Fibroblast of pulmonary artery (primary cell): ENCODE results near the gene FAIM2.

ENCODE experiments used
- DNase-seq: peaks from one replicate; pipeline ENCODE4 v3.0.0-alpha.2; 2010; ENCODE audit warnings: low read depth
- H3K4me3 ChIP-seq: replicated peaks from 2 replicates; pipeline ENCODE4 v1.5.1; 2011; ENCODE audit warnings: low read depth, mild to moderate bottlenecking, control low read depth, low read length, moderate library complexity
- CTCF ChIP-seq: IDR thresholded peaks from 2 replicates; pipeline ENCODE4 v1.5.1; 2011; ENCODE audit warnings: mild to moderate bottlenecking, control low read depth, low read length, inconsistent platforms; ENCODE audit errors: missing control alignments

Gene FAIM2

GRCh38 chr12:49909826-49910225, 6.1 kb upstream of the FAIM2 start:
- H3K4me3 ChIP-seq, result no peak overlapping the region
- TF ChIP-seq CTCF, result no peak
- DNase-seq, result peak; percentile 66

- no peak for TF ChIP-seq CTCF
- DNase-seq, result no peak
- H3K4me3 ChIP-seq, result no peak overlapping the region
These were observed 5.7 kb upstream of the FAIM2 start for GRCh38 chr12:49909356-49909755.

GRCh38 chr12:49907352-49907751, 3.7 kb upstream of the FAIM2 start:
- DNase-seq, result no peak

GRCh38 chr12:49905718-49906314, 2.1 kb upstream of the FAIM2 start:
- H3K4me3 ChIP-seq, result no peak overlapping the region
- TF ChIP-seq CTCF, result no peak
- no peak for DNase-seq

More at GRCh38 chr12:49907352-49907751, 3.7 kb upstream of the FAIM2 start:
- H3K4me3 ChIP-seq, result no peak overlapping the region
- TF ChIP-seq CTCF, result no peak

GRCh38 chr12:49904601-49905000, 901 bp upstream of the FAIM2 start:
- H3K4me3 ChIP-seq, result no peak overlapping the region
- TF ChIP-seq CTCF, result no peak
- DNase-seq, result no peak

GRCh38 chr12:49903351-49903699, 375 bp downstream of the FAIM2 start:
- no peak for TF ChIP-seq CTCF
- H3K4me3 ChIP-seq, result peak overlapping the region; percentile 30
- DNase-seq, result no peak
